ENCODE measurements around the gene CFAP53. TPM values are rescaled to one million over a fixed set of nuclear protein-coding genes. Genes with fewer than 3 reads are reported as not detected.

Gene CFAP53
- total and polyA plus RNA-seq, 8 donors, result 0.25 to 1.5 (median 0.39) TPM

GRCh38 chr18:50196261-50196660 lies 70.0 kb downstream of the CFAP53 start:
- no peak for ATAC-seq
- TF ChIP-seq CTCF (IDR thresholded peaks at IDR 0.05), result no peak
- FAIRE-seq, result no peak
- no peaks in the 10 kb centered on the region for H3K36me3 ChIP-seq
- DNase-seq, result no peak
- H3K27me3 ChIP-seq, result no peaks in the 10 kb centered on the region
- H3K4me1 ChIP-seq, result no peaks in the 10 kb centered on the region
- no peak overlapping the region for H3K4me3 ChIP-seq
- intact Hi-C loops (cut with DNase I), result loop anchor here in 1 of 3 donors (10.0 kb wide), 1 partner anchor 91 kb away; no protein-coding TSS in a partner anchor
- 94 to 96% methylated on average over 3 of the region's 3 CpGs for WGBS, 2 donors
- no peak overlapping the region for H3K27ac ChIP-seq
- H3K9me3 ChIP-seq, result no peaks in the 10 kb centered on the region

- FAIRE-seq (no peak), ATAC-seq (no peak), DNase-seq (no peak)
- 35 to 36% methylated on average over 10 of the region's 10 CpGs for WGBS, 2 donors
- peak overlapping the region in 2 of 4 donors; percentile 70 to 87 for H3K4me3 ChIP-seq
- no peaks in the 10 kb centered on the region for H3K27me3 ChIP-seq
- H3K27ac ChIP-seq, result peak overlapping the region in 1 of 4 donors; percentile 22
- H3K36me3 ChIP-seq, result no peaks in the 10 kb centered on the region
- H3K4me1 ChIP-seq, result no peaks in the 10 kb centered on the region
- intact Hi-C loops (cut with DNase I), result loop anchor here in 1 of 3 donors (10.0 kb wide), 1 partner anchor 91 kb away; no protein-coding TSS in a partner anchor
- no peaks in the 10 kb centered on the region for H3K9me3 ChIP-seq
- TF ChIP-seq CTCF (IDR thresholded peaks at IDR 0.05), result no peak
Observed at GRCh38 chr18:50195689-50196088, 70.6 kb downstream of the CFAP53 start.

GRCh38 chr18:50194631-50195532 lies 71.4 kb downstream of the CFAP53 start, which contains the start of gene MYO5B:
TSS of gene MYO5B (minus strand) at chr18:50195147. CDS start at chr18:50194793, 354 bp downstream.
- 1% methylated on average over 78 to 114 of the region's 115 CpGs for WGBS, 2 donors
- Histone ChIP-seq H3K9me3 (no peaks in the 10 kb centered on the region), H3K4me1 (no peaks in the 10 kb centered on the region), H3K36me3 (no peaks in the 10 kb centered on the region), H3K27me3 (no peaks in the 10 kb centered on the region), H3K4me3 (peak within 1 kb of the TSS; percentile 70 to 87 (median 76)), H3K27ac (peak within 1 kb of the TSS; percentile 55 to 78 (median 68))
- FAIRE-seq, result no peak
- peak; percentile 86 to 95 (median 92) for DNase-seq
- peak in 3 of 4 donors; percentile 25 to 50 (median 29) for TF ChIP-seq CTCF (IDR thresholded peaks at IDR 0.05)
- peak; percentile 93 to 96 (median 95) for ATAC-seq
- intact Hi-C loops (cut with DNase I), result loop anchor here in 1 of 3 donors (10.0 kb wide), 1 partner anchor 90 kb away; no protein-coding TSS in a partner anchor

GRCh38 chr18:50193796-50194630 lies 72.3 kb downstream of the CFAP53 start:
- FAIRE-seq (no peak), DNase-seq (peak; percentile 15 to 74 (median 45)), ATAC-seq (peak; percentile 19 to 21 (median 21))
- peak overlapping the region; percentile 55 to 78 (median 68) for H3K27ac ChIP-seq
- TF ChIP-seq CTCF (IDR thresholded peaks at IDR 0.05), result no peak
- H3K27me3 ChIP-seq, result no peaks in the 10 kb centered on the region
- intact Hi-C loops (cut with DNase I), result loop anchor here in 1 of 3 donors (10.0 kb wide), 1 partner anchor 89 kb away; no protein-coding TSS in a partner anchor
- no peaks in the 10 kb centered on the region for H3K36me3 ChIP-seq
- WGBS, 2 donors, result 0 to 1% methylated on average over 54 to 68 of the region's 68 CpGs
- peak overlapping the region; percentile 70 to 87 (median 76) for H3K4me3 ChIP-seq
- H3K4me1 ChIP-seq, result no peaks in the 10 kb centered on the region
- no peaks in the 10 kb centered on the region for H3K9me3 ChIP-seq
